Inferior parietal cortex (tissue), 1 donor: ENCODE measurements around the gene LAMA3.

Source experiments
- DNase-seq: peaks from one replicate; pipeline ENCODE4 v3.0.0-alpha.2; 2016; ENCODE audit errors: extremely low spot score

Gene LAMA3

GRCh38 chr18:23765931-23766330 lies 76.7 kb downstream of the LAMA3 start:
- DNase-seq: no peak

- no peak for DNase-seq
These were observed 83.2 kb downstream of the LAMA3 start for GRCh38 chr18:23772327-23773024.

- no peak for DNase-seq
These were observed 87.1 kb downstream of the LAMA3 start for GRCh38 chr18:23776306-23776705.

GRCh38 chr18:23778828-23779227 lies 89.6 kb downstream of the LAMA3 start:
- DNase-seq: no peak

GRCh38 chr18:23779696-23780303 lies 90.5 kb downstream of the LAMA3 start:
- DNase-seq: no peak

GRCh38 chr18:23784832-23785245 lies 95.6 kb downstream of the LAMA3 start:
- DNase-seq: no peak

- DNase-seq: no peak
These were observed 103.8 kb downstream of the LAMA3 start for GRCh38 chr18:23793051-23793450.

- DNase-seq: no peak
These were observed 105.0 kb downstream of the LAMA3 start for GRCh38 chr18:23793985-23794867.

GRCh38 chr18:23798249-23798648 lies 109.0 kb downstream of the LAMA3 start:
- no peak for DNase-seq

- DNase-seq: no peak
These were observed 109.6 kb downstream of the LAMA3 start for GRCh38 chr18:23798824-23799223.

- no peak for DNase-seq
These were observed 110.3 kb downstream of the LAMA3 start for GRCh38 chr18:23799540-23799939.

- DNase-seq: no peak
These were observed 111.6 kb downstream of the LAMA3 start for GRCh38 chr18:23800902-23801301.

GRCh38 chr18:23802817-23803216 lies 113.6 kb downstream of the LAMA3 start:
- DNase-seq: no peak

- DNase-seq: no peak
These were observed 114.5 kb downstream of the LAMA3 start for GRCh38 chr18:23803755-23804154.

GRCh38 chr18:23805898-23806297 lies 116.6 kb downstream of the LAMA3 start:
- no peak for DNase-seq

- no peak for DNase-seq
These were observed 120.2 kb downstream of the LAMA3 start for GRCh38 chr18:23809415-23809814.

GRCh38 chr18:23810396-23810795 lies 121.1 kb downstream of the LAMA3 start:
- DNase-seq: no peak

- no peak for DNase-seq
These were observed 121.9 kb downstream of the LAMA3 start for GRCh38 chr18:23811176-23811575.

GRCh38 chr18:23812546-23813440 lies 123.5 kb downstream of the LAMA3 start:
- DNase-seq: peak; percentile 74

- DNase-seq: peak; percentile 69
These were observed 125.8 kb downstream of the LAMA3 start for GRCh38 chr18:23814991-23815614.

GRCh38 chr18:23816021-23816420 lies 126.8 kb downstream of the LAMA3 start:
- no peak for DNase-seq
